WTC11 (cell line): ENCODE measurements around the gene GTPBP8. TPM values are rescaled to one million over a fixed set of nuclear protein-coding genes. Genes with fewer than 3 reads are reported as not detected.
A peak's percentile ranks its signal among the peaks of the same experiment; 100 is the strongest.

Experiments
- ATAC-seq: fragments of 200-7000 bp; cut with Tn5 transposase; 2 replicates; pipeline ENCODE4 v1.10.0; 2021; ENCODE audit warnings: mild to moderate bottlenecking, moderate library complexity
- CTCF ChIA-PET: fragments of 300-600 bp; sonication (Branson Sonifier 250); formaldehyde crosslinking; loops from one replicate; lab custom pipeline; 2021; ENCODE audit warnings: antibody characterized with exemption; lab: Charles Lee
- POLR2A ChIA-PET: fragments of 350-600 bp; sonication (Branson Sonifier 250); formaldehyde crosslinking; loops from one replicate; lab custom pipeline; 2021; ENCODE audit warnings: antibody characterized with exemption; lab: Charles Lee
- DNase-seq: peaks from one replicate; pipeline ENCODE4 v3.0.0; 2021; ENCODE audit warnings: low spot score
- H3K27ac Mint-ChIP-seq: 2 replicates; pipeline ENCODE4 v1.8.0; 2021; ENCODE audit warnings: mixed read lengths
- H3K27me3 Mint-ChIP-seq: 2 replicates; pipeline ENCODE4 v1.8.0; 2021; ENCODE audit warnings: low read depth, mild to moderate bottlenecking, moderate library complexity, mixed read lengths
- H3K36me3 Mint-ChIP-seq: 2 replicates; pipeline ENCODE4 v1.8.0; 2021; ENCODE audit warnings: mixed read lengths
- H3K4me1 Mint-ChIP-seq: 2 replicates; pipeline ENCODE4 v1.8.0; 2022; ENCODE audit warnings: mixed read lengths
- H3K4me3 Mint-ChIP-seq: 2 replicates; pipeline ENCODE4 v1.8.0; 2021; ENCODE audit warnings: mild to moderate bottlenecking, moderate library complexity, mixed read lengths
- H3K9me3 Mint-ChIP-seq: 2 replicates; pipeline ENCODE4 v1.8.0; 2021; ENCODE audit warnings: mixed read lengths
- CREM ChIP-seq: sonication (generic); formaldehyde crosslinking; IDR thresholded peaks from 2 replicates; pipeline ENCODE4 v1.8.1; 2022; ENCODE audit warnings: mild to moderate bottlenecking, missing genetic modification reagents, moderate library complexity
- ETV6 ChIP-seq: sonication (generic); formaldehyde crosslinking; IDR thresholded peaks from 2 replicates; pipeline ENCODE4 v1.8.1; 2022; ENCODE audit warnings: mild to moderate bottlenecking, missing genetic modification reagents
- FOXJ3 ChIP-seq: sonication (generic); formaldehyde crosslinking; IDR thresholded peaks from 2 replicates; pipeline ENCODE4 v1.9.0; 2021; ENCODE audit warnings: missing genetic modification reagents, mild to moderate bottlenecking, borderline replicate concordance
- FOXK1 ChIP-seq: sonication (generic); formaldehyde crosslinking; IDR thresholded peaks from 2 replicates; pipeline ENCODE4 v1.8.0; 2022; ENCODE audit warnings: mild to moderate bottlenecking, moderate library complexity, missing genetic modification reagents
- FOXP1 ChIP-seq: sonication (generic); formaldehyde crosslinking; IDR thresholded peaks from 2 replicates; pipeline ENCODE4 v1.8.0; 2022; ENCODE audit warnings: missing genetic modification reagents, mild to moderate bottlenecking, moderate library complexity, borderline replicate concordance
- GABPB1 ChIP-seq: sonication (generic); formaldehyde crosslinking; IDR thresholded peaks from 2 replicates; pipeline ENCODE4 v1.8.1; 2023; ENCODE audit warnings: mild to moderate bottlenecking, missing genetic modification reagents
- IRF1 ChIP-seq: sonication (generic); formaldehyde crosslinking; IDR thresholded peaks from 2 replicates; pipeline ENCODE4 v1.8.0; 2023; ENCODE audit warnings: missing genetic modification reagents
- KAT7 ChIP-seq: sonication (generic); formaldehyde crosslinking; IDR thresholded peaks from 2 replicates; pipeline ENCODE4 v1.8.1; 2023; ENCODE audit warnings: missing genetic modification reagents, mild to moderate bottlenecking, borderline replicate concordance
- MAX ChIP-seq: sonication (generic); formaldehyde crosslinking; IDR thresholded peaks from 2 replicates; pipeline ENCODE4 v1.8.0; 2022; ENCODE audit warnings: mild to moderate bottlenecking, missing genetic modification reagents
- MXD4 ChIP-seq: fragments of 250-450 bp; sonication (Bioruptor Pico); IDR thresholded peaks from 2 replicates; pipeline ENCODE4 v1.8.0; 2021; ENCODE audit warnings: mild to moderate bottlenecking, moderate library complexity, borderline replicate concordance
- SP1 ChIP-seq: sonication (generic); formaldehyde crosslinking; conservative IDR thresholded peaks from 2 replicates; pipeline ENCODE4 v1.8.1; 2022; ENCODE audit warnings: missing genetic modification reagents
- TCF7 ChIP-seq: sonication (generic); formaldehyde crosslinking; IDR thresholded peaks from 2 replicates; pipeline ENCODE4 v1.8.0; 2022; ENCODE audit warnings: mild to moderate bottlenecking, low read depth, missing genetic modification reagents, moderate library complexity
- ZNF219 ChIP-seq: sonication (generic); formaldehyde crosslinking; IDR thresholded peaks from 2 replicates; pipeline ENCODE4 v1.8.0; 2023; ENCODE audit warnings: missing genetic modification reagents, mild to moderate bottlenecking, borderline replicate concordance
- ZNF317 ChIP-seq: sonication (generic); formaldehyde crosslinking; IDR thresholded peaks from 2 replicates; pipeline ENCODE4 v1.8.1; 2023; ENCODE audit warnings: low read depth, mild to moderate bottlenecking, moderate library complexity, missing genetic modification reagents, borderline replicate concordance
- ZNF512 ChIP-seq: sonication (generic); formaldehyde crosslinking; IDR thresholded peaks from 2 replicates; pipeline ENCODE4 v1.8.1; 2022; ENCODE audit warnings: missing genetic modification reagents, borderline replicate concordance
- ZNF532 ChIP-seq: fragments of 250-450 bp; sonication (Bioruptor Pico); IDR thresholded peaks from 2 replicates; pipeline ENCODE4 v1.9.0; 2021; ENCODE audit warnings: mild to moderate bottlenecking, borderline replicate concordance
- total RNA-seq: library from RNA; stranded (reverse); gene quantifications from 3 replicates; pipeline ENCODE4 v1.2.3, GENCODE V29; 2021

The GTPBP8 gene
- total RNA-seq, 1 experiment from 2014 or later, result 19.5 TPM

GRCh38 chr3:112990672-112991602, at the start of gene GTPBP8 (continued):
- TF ChIP-seq FOXK1 (CRISPR knock-in tag) (peak; percentile 72), ZNF532 (CRISPR knock-in tag) (no peak), FOXP1 (peak; percentile 80; the same call in 1 of the 2 replicates), CREM (peak; percentile 56; the same call in 1 of the 2 replicates)

- H3K4me1 Mint-ChIP-seq, result peaks cover 6% of the 10 kb centered on the region
These were observed 42.4 kb upstream of the GTPBP8 start for GRCh38 chr3:112948346-112948838.

GRCh38 chr3:112956351-112956750, 34.4 kb upstream of the GTPBP8 start:
- ChIA-PET POLR2A (no interaction called here), CTCF (no interaction called here)
- no peak for TF ChIP-seq ZNF219
- no peak for TF ChIP-seq IRF1
- no peak for TF ChIP-seq FOXK1 (CRISPR knock-in tag)
- TF ChIP-seq ZNF512 (CRISPR knock-in tag), result no peak
- no peak for TF ChIP-seq FOXJ3 (CRISPR knock-in tag)
- no peak for TF ChIP-seq TCF7 (CRISPR knock-in tag)
- no peak for TF ChIP-seq ETV6 (CRISPR knock-in tag)
- TF ChIP-seq SP1 (CRISPR knock-in tag), result no peak
- TF ChIP-seq ZNF317 (CRISPR knock-in tag), result no peak
- Mint-ChIP-seq H3K9me3 (peaks cover 14% of the 10 kb centered on the region; the same call in 1 of the 2 replicates), H3K36me3 (no peaks in the 10 kb centered on the region), H3K27me3 (no peaks in the 10 kb centered on the region), H3K4me1 (peaks cover 4% of the 10 kb centered on the region), H3K27ac (no peak overlapping the region), H3K4me3 (no peak overlapping the region)
- ATAC-seq (no peak), DNase-seq (no peak)

More at GRCh38 chr3:112948346-112948838, 42.4 kb upstream of the GTPBP8 start:
- peak; percentile 28 for DNase-seq
- no peaks in the 10 kb centered on the region for H3K27me3 Mint-ChIP-seq
- peaks cover 7% of the 10 kb centered on the region; the same call in 1 of the 2 replicates for H3K36me3 Mint-ChIP-seq
- H3K27ac Mint-ChIP-seq, result no peak overlapping the region
- TF ChIP-seq KAT7 (CRISPR knock-in tag) (no peak), MXD4 (no peak), MAX (CRISPR knock-in tag) (no peak), GABPB1 (no peak)
- POLR2A ChIA-PET, result no interaction called here
- ATAC-seq, result no peak; the same call in 1 of the 2 replicates
- CTCF ChIA-PET, result interaction anchor here (1.0 kb wide), 2 partner anchors 31 to 306 kb away, joined by 3 to 4 read pairs; no protein-coding TSS in a partner anchor
- H3K4me3 Mint-ChIP-seq, result no peak overlapping the region
- H3K9me3 Mint-ChIP-seq, result peaks cover 31% of the 10 kb centered on the region
